ENCODE measurements around the gene MAGEA4.

MAGEA4 gene

DNA sequence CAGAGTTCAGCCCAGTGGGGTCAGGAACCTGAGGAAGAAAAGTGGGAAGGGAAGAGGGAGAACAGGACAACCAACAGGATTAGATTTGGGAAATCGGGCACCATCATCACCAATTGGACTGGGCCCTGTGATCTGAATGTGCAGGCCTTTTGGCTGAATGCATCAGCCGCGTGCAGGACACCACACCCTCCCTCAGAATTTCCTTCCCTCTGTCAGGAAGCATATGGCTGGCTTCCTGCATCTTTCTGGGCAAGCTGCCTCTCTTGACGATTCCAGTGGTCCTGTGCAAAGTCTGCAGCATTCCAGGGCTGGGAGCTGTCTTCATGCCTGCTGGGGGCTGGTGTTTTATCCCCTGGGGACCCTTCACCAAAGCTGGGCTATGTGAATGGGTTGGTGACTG, 16.4 kb downstream of the MAGEA4 start:
- Histone ChIP-seq H3K4me1 (ENCODE audit: insufficient read depth, poor library complexity, severe bottlenecking) (no peaks in the 10 kb centered on the region), H3K9me3 (ENCODE audit: severe bottlenecking) (no peaks in the 10 kb centered on the region), H3K27me3 (ENCODE audit: insufficient read depth, poor library complexity, severe bottlenecking) (no peaks in the 10 kb centered on the region), H3K27ac (ENCODE audit: poor library complexity, severe bottlenecking) (no peak overlapping the region), H3K36me3 (ENCODE audit: low read depth) (no peaks in the 10 kb centered on the region), H3K4me3 (ENCODE audit: severe bottlenecking) (no peak overlapping the region)
- TF ChIP-seq CTCF (IDR thresholded peaks at IDR 0.05; ENCODE audit: poor library complexity, severe bottlenecking), result no peak
- DNase-seq (ENCODE audit: low spot score) (no peak), ATAC-seq (ENCODE audit: low read depth) (no peak)

DNA sequence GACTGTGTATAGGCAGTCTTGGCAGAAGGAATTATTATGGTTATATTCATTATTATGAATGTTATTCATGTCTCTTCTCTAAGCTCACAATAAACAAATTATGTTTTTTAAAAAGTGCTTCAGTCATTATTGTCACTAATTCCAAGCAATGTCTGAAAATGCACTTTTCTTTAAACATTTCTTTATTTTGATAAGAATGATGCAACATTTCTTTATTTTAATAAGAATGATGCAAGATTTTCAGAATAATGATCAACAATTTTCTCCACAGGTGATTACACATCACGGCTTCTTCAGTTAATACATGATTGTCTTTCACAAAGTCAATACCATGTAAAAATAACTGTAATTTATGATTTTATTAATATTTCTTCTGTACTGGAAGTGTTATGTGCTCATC, 22.7 kb downstream of the MAGEA4 start:
- H3K4me3 ChIP-seq (ENCODE audit: severe bottlenecking), result no peak overlapping the region
- no peak overlapping the region for H3K27ac ChIP-seq (ENCODE audit: poor library complexity, severe bottlenecking)
- no peaks in the 10 kb centered on the region for H3K27me3 ChIP-seq (ENCODE audit: insufficient read depth, poor library complexity, severe bottlenecking)
- no peak for ATAC-seq (ENCODE audit: low read depth)
- no peak for DNase-seq (ENCODE audit: low spot score)
- H3K4me1 ChIP-seq (ENCODE audit: insufficient read depth, poor library complexity, severe bottlenecking), result no peaks in the 10 kb centered on the region
- H3K36me3 ChIP-seq (ENCODE audit: low read depth), result no peaks in the 10 kb centered on the region
- no peaks in the 10 kb centered on the region for H3K9me3 ChIP-seq (ENCODE audit: severe bottlenecking)
- no peak for TF ChIP-seq CTCF (IDR thresholded peaks at IDR 0.05; ENCODE audit: poor library complexity, severe bottlenecking)

DNA sequence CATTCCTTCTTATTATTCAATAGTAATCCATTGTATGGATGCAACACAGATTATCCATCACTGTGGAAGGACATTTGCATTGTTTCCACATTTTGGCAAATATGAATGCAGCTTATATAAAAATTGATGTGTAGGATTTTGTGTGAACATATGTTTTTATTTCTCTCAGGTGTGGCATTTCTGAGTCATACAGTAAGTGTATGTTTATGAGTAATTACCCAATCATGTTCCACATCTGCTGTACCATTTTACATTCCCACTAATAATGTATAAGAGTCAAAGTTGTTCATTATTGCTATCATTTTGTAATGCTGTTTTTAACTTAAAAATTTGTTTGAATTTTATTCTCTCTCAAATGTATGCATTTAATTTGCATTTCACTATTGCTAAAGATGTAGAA, 25.5 kb downstream of the MAGEA4 start:
- Histone ChIP-seq H3K9me3 (ENCODE audit: severe bottlenecking) (no peaks in the 10 kb centered on the region), H3K27me3 (ENCODE audit: insufficient read depth, poor library complexity, severe bottlenecking) (no peaks in the 10 kb centered on the region), H3K27ac (ENCODE audit: poor library complexity, severe bottlenecking) (no peak overlapping the region), H3K36me3 (ENCODE audit: low read depth) (no peaks in the 10 kb centered on the region), H3K4me1 (ENCODE audit: insufficient read depth, poor library complexity, severe bottlenecking) (no peaks in the 10 kb centered on the region), H3K4me3 (ENCODE audit: severe bottlenecking) (no peak overlapping the region)
- no peak for ATAC-seq (ENCODE audit: low read depth)
- no peak for DNase-seq (ENCODE audit: low spot score)
- TF ChIP-seq CTCF (IDR thresholded peaks at IDR 0.05; ENCODE audit: poor library complexity, severe bottlenecking), result no peak

GRCh38 chrX:151954730-151955129, 42.0 kb downstream of the MAGEA4 start:
- Histone ChIP-seq H3K4me3 (ENCODE audit: severe bottlenecking) (no peak overlapping the region), H3K27ac (ENCODE audit: poor library complexity, severe bottlenecking) (no peak overlapping the region), H3K4me1 (ENCODE audit: insufficient read depth, poor library complexity, severe bottlenecking) (no peaks in the 10 kb centered on the region), H3K36me3 (ENCODE audit: low read depth) (peaks cover 9% of the 10 kb centered on the region; the same call in 1 of the 2 replicates), H3K27me3 (ENCODE audit: insufficient read depth, poor library complexity, severe bottlenecking) (no peaks in the 10 kb centered on the region), H3K9me3 (ENCODE audit: severe bottlenecking) (no peaks in the 10 kb centered on the region)
- DNase-seq (ENCODE audit: low spot score), result no peak
- no peak for TF ChIP-seq CTCF (IDR thresholded peaks at IDR 0.05; ENCODE audit: poor library complexity, severe bottlenecking)
- ATAC-seq (ENCODE audit: low read depth), result no peak

GRCh38 chrX:151958101-151958500, 45.4 kb downstream of the MAGEA4 start:
- Histone ChIP-seq H3K27me3 (ENCODE audit: insufficient read depth, poor library complexity, severe bottlenecking) (no peaks in the 10 kb centered on the region), H3K4me1 (ENCODE audit: insufficient read depth, poor library complexity, severe bottlenecking) (no peaks in the 10 kb centered on the region), H3K36me3 (ENCODE audit: low read depth) (peaks cover 19% of the 10 kb centered on the region), H3K27ac (ENCODE audit: poor library complexity, severe bottlenecking) (no peak overlapping the region), H3K4me3 (ENCODE audit: severe bottlenecking) (no peak overlapping the region), H3K9me3 (ENCODE audit: severe bottlenecking) (no peaks in the 10 kb centered on the region)
- no peak for TF ChIP-seq CTCF (IDR thresholded peaks at IDR 0.05; ENCODE audit: poor library complexity, severe bottlenecking)
- ATAC-seq (ENCODE audit: low read depth) (no peak), DNase-seq (ENCODE audit: low spot score) (no peak)
